Measurements from ENCODE around the gene STK10. TPM values are rescaled to one million over a fixed set of nuclear protein-coding genes. Genes with fewer than 3 reads are reported as not detected.

Gene STK10
- polyA plus RNA-seq, 3 donors = 5.0 to 24.1 (median 19.9) TPM

GRCh38 chr5:172088801-172089200, 99.2 kb downstream of the STK10 start:
- WGBS, 3 donors = 80 to 87% (median 85%) methylated on average over 2 of the region's 2 CpGs

GRCh38 chr5:172086194-172086975, 101.6 kb downstream of the STK10 start:
- WGBS, 3 donors = 83 to 86% (median 85%) methylated on average over 14 of the region's 14 CpGs
- H3K27ac ChIP-seq (ENCODE audit: low read depth, low read length) = no peak overlapping the region

More at GRCh38 chr5:172088801-172089200, 99.2 kb downstream of the STK10 start:
- no peak overlapping the region for H3K27ac ChIP-seq (ENCODE audit: low read depth, low read length)

- WGBS, 3 donors = 96 to 97% (median 96%) methylated on average over 10 of the region's 10 CpGs
- no peak overlapping the region for H3K27ac ChIP-seq (ENCODE audit: low read depth, low read length)
These were observed 102.3 kb downstream of the STK10 start for GRCh38 chr5:172085738-172086137.

GRCh38 chr5:172082180-172082579, 105.8 kb downstream of the STK10 start:
- H3K27ac ChIP-seq (ENCODE audit: low read depth, low read length) = no peak overlapping the region
- WGBS, 3 donors = 96 to 98% (median 98%) methylated on average over 14 of the region's 14 CpGs

- WGBS, 3 donors = 65 to 82% (median 77%) methylated on average over 4 of the region's 4 CpGs
- H3K27ac ChIP-seq (ENCODE audit: low read depth, low read length) = no peak overlapping the region
These were observed 108.1 kb downstream of the STK10 start for GRCh38 chr5:172079876-172080275.

GRCh38 chr5:172078726-172079345, 109.2 kb downstream of the STK10 start:
- no peak overlapping the region for H3K27ac ChIP-seq (ENCODE audit: low read depth, low read length)
- 36 to 44% (median 44%) methylated on average over 8 of the region's 8 CpGs for WGBS, 3 donors

GRCh38 chr5:172077664-172078425, 110.2 kb downstream of the STK10 start:
- 66 to 79% (median 73%) methylated on average over 9 of the region's 9 CpGs for WGBS, 3 donors
- no peak overlapping the region for H3K27ac ChIP-seq (ENCODE audit: low read depth, low read length)

- 44 to 60% (median 54%) methylated on average over 10 of the region's 10 CpGs for WGBS, 3 donors
- no peak overlapping the region for H3K27ac ChIP-seq (ENCODE audit: low read depth, low read length)
These were observed 111.2 kb downstream of the STK10 start for GRCh38 chr5:172076761-172077244.

- no peak overlapping the region for H3K27ac ChIP-seq (ENCODE audit: low read depth, low read length)
- 97 to 99% (median 97%) methylated on average over 4 of the region's 4 CpGs for WGBS, 3 donors
These were observed 112.4 kb downstream of the STK10 start for GRCh38 chr5:172075656-172076055.

- no peak overlapping the region for H3K27ac ChIP-seq (ENCODE audit: low read depth, low read length)
- 89 to 95% (median 89%) methylated on average over 3 of the region's 3 CpGs for WGBS, 3 donors
These were observed 113.1 kb downstream of the STK10 start for GRCh38 chr5:172074896-172075295.

- WGBS, 3 donors = 80 to 96% (median 94%) methylated on average over 3 of the region's 3 CpGs
These were observed 116.6 kb downstream of the STK10 start for GRCh38 chr5:172071309-172071875.

GRCh38 chr5:172065431-172066065, 122.5 kb downstream of the STK10 start:
- H3K27ac ChIP-seq (ENCODE audit: low read depth, low read length) = no peak overlapping the region
- 83 to 91% (median 88%) methylated on average over 7 of the region's 7 CpGs for WGBS, 3 donors

More at GRCh38 chr5:172071309-172071875, 116.6 kb downstream of the STK10 start:
- H3K27ac ChIP-seq (ENCODE audit: low read depth, low read length) = no peak overlapping the region

- 92 to 98% (median 93%) methylated on average over 9 of the region's 9 CpGs for WGBS, 3 donors
- H3K27ac ChIP-seq (ENCODE audit: low read depth, low read length) = no peak overlapping the region
These were observed 123.3 kb downstream of the STK10 start for GRCh38 chr5:172064766-172065165.

- WGBS, 3 donors = 88 to 95% (median 92%) methylated on average over 4 to 5 of the region's 5 CpGs
- H3K27ac ChIP-seq (ENCODE audit: low read depth, low read length) = no peak overlapping the region
These were observed 123.7 kb downstream of the STK10 start for GRCh38 chr5:172064358-172064757.

GRCh38 chr5:172063463-172064235, 124.4 kb downstream of the STK10 start:
- no peak overlapping the region for H3K27ac ChIP-seq (ENCODE audit: low read depth, low read length)
- 81 to 89% (median 86%) methylated on average over 15 of the region's 15 CpGs for WGBS, 3 donors

GRCh38 chr5:172059661-172060100, 128.3 kb downstream of the STK10 start:
- WGBS, 3 donors = 68 to 79% (median 68%) methylated on average over 5 of the region's 5 CpGs
- no peak overlapping the region for H3K27ac ChIP-seq (ENCODE audit: low read depth, low read length)

GRCh38 chr5:172058088-172058487, 129.9 kb downstream of the STK10 start:
- WGBS, 3 donors = 84% methylated on average over 6 of the region's 6 CpGs
- H3K27ac ChIP-seq (ENCODE audit: low read depth, low read length) = no peak overlapping the region

Measured in adipose tissue (tissue), 3 donors.